DMS114 treated with DMSO at 0.1 percent for 48 hours (cell line): Measurements from ENCODE around the gene LMNTD1.

ENCODE experiments used
- DNase-seq: peaks from one replicate; lab custom pipeline; 2025; ENCODE audit not compliant: unreplicated experiment; lab: John Stamatoyannopoulos, UW

The LMNTD1 gene

DNA sequence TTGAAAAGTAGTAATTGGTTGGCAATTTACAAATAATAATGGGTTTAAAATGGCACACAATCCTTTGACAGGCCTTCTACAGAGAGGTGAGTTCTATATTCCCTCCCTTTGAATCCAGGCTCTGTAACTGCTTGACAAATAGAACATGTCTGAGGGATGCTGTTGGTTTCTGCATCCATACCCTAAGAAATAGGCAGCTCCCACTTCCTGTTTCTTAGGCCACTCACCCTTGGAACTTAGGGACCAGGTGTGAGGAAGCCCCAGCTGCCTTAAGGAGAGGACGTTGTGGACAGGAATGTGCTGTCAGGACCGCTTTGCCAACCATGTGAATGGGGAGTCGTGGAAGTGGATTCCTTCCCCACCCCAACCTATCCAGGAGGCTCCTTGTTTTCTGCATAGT, 59.4 kb downstream of the LMNTD1 start:
- DNase-seq: no peak

DNA sequence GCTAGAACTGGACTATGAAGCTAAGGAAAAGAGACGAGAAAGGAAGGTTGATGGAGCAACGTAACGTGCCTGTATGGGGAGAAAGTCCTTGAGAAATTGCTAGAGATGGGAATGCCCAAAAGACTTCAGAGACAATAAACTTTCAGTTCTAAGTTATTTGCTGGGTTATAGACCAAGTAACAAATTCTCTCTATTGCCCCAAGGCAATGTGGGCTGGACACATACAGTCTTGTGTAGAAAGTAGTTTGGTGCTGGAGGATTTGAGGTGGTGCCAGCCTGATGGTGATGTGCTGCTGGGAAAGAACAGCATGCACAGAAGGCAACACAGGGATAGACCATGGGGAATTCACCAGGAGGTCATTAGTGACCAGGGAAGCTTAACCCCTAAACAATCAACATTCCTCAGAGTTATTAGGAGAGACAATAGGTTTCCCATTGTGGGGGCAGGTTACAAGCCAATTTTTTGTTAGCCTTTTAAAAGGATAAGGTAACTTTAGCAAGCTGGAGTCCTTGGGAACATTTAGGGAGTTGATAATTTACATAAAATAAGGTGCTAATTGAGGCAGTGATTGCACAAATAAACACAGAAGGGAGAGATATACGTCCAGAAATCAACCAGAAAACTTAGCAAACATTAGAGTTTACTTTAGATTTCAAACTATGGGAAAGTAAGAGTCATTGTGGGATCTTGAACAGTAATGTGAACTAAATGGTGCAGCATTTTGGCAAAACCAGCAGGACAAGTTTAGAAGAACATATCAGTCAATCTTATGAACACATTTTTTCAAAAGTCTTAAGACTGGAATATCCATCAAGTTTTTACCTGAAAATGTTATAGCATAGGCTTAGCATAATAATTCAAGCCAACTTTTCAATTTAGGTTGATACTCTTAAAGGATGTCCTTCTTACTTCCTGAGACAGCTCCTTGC, 61.4 kb downstream of the LMNTD1 start:
- DNase-seq: no peak

DNA sequence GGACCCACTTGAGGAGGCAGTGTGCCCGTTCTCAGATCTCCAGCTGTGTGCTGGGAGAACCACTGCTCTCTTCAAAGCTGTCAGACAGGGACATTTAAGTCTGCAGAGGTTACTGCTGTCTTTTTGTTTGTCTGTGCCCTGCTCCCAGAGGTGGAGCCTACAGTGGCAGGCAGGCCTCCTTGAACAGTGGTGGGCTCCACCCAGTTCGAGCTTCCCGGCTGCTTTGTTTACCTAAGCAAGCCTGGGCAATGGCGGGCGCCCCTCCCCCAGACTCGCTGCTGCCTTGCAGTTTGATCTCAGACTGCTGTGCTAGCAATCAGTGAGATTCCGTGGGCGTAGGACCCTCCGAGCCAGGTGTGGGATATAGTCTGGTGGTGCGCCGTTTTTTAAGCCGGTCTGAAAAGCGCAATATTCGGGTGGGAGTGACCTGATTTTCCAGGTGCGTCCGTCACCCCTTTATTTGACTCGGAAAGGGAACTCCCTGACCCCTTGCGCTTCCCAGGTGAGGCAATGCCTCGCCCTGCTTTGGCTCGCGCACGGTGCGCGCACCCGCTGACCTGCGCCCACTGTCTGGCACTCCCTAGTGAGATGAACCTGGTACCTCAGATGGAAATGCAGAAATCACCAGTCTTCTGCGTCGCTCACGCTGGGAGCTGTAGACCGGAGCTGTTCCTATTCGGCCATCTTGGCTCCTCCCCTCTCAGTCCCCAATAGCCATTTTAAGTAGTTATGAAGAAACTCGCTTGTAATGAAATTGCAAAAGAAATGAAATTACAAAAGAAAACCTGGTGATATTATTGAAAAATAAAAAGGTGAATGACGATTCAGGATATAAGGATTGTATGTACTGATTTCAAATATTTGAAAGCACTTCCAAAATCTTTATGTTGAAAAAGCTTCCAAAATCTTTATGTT, 63.9 kb downstream of the LMNTD1 start:
- peak; percentile 46 for DNase-seq

DNA sequence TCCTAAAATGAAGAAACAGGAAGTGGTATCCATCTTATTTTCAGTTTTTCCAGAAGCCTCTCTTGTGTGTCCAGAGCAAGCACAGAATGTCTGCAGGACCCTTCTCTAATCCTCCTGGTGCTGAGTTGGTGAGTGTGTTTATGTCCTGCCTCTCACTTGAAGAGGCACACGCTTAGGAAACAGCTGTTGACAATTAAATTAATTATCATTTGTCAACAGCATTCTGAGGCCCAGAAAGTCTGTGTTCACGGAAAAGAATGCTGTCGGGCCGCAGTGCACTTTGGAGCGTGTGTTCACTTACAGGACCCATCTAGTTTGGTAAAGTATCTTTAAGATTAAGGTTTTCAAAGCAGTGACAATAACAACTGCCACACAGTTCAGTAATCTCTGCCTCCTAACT, 70.5 kb downstream of the LMNTD1 start:
- no peak for DNase-seq

DNA sequence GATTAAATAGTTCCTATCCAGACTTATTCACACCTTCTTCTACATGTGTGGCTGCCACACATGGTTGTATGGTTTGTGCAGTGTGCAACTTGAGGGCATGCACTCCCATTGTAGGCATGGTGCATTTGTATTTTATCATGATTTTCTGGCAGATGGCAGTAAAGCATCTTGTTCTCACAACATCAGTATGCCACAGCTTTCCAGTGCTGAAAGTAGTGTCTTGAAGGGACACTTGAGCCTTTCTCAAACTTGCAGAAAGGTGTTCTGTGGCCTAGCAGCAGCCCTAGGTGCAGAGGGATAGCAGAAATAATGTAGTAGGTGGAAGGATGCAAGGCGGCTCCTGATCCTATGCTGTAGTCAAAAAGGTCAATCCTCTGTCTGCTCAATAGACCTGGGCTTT, 72.9 kb downstream of the LMNTD1 start:
- no peak for DNase-seq

DNA sequence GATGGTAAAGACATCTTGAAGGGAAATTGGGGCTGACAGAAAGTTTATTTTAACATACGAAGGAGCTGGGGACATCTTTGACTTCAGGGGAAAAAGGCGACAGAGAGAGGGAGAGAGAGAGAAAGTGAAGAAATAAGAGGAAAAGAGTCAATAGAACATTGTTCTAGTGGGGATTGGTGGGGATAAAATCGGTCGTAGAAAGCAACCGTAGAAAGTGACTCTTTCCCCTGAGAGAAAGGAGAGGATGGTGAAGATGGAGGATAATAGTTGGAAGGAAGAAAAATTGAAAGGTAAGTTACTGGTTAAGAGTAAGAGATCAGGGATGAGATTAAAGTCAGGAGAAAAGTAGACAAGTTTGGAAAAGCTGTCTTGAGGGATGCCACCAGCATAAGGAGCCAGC, 75.9 kb downstream of the LMNTD1 start:
- DNase-seq: no peak

DNA sequence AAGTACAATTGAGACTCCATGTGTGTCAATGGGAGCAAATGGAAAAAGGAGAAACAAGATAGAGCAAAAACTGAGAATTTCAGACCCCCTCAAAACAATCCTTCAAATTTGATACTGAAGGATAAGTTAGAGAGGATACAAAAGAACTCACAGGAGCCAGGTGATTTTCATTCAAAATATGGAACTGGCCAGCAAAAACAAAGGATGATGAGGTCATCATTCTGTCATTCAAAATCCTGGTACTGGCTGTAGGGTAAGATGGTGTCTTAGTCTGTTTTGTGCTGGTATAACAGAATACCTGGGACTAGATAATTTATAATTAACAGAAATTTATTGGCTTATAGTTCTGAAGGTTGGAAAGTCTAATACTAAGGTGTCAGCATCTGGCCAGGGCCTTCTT, 80.6 kb downstream of the LMNTD1 start:
- no peak for DNase-seq

DNA sequence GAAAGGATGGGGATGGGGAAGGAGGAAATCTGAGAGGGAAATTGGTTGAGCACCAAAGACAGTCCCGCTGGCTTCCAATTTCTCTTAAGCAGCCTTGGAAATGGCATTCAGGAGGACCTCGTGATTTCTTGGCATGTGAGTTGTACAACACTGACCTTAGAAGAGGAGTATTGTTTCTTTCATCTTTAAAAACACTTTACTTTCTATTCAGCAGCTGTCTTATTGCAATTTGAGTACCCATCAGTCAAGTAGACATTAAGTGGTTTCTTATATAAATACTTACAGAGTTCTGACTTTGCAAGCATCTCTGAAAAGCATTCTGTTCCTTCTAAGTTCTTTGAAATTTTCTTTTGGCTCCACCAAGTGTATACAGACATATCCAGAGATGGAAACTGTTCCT, 83.2 kb downstream of the LMNTD1 start:
- no peak for DNase-seq

DNA sequence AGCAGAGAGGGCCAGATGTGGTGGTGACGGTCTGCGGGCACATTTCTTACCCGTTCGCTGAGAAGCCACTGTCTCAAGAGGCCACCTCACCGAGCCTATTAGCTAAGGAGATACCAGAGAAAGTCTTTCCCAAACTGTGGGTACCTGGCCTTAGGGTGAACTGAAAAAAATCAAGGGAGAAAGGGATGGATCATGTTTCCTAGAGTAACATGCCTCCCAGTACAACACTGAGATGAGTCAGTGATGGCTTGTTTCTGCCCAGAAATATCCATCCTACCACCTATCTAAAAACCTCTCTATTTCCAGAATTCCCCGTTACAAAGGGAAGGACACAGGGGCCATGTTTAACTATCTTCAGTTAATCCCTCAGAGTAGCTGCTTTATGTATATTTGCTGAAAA, 83.7 kb downstream of the LMNTD1 start:
- DNase-seq: no peak

DNA sequence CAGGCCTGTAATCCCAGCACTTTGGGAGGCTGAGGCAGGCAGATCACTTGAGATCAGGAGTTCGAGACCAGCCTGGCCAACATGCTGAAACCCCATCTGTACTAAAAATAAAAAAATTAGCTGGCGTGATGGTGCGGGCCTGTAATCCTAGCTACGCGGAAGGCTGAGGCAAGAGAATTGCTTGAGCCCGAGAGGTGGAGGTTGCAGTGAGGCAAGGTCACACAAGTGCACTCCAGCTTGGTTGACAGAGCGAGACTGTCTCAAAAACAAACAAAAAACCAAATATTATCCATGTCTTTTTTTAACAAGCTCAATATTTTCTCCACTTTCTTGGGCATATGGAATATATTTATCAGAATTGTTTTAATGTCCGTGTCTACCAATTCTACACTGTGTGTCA, 89.6 kb downstream of the LMNTD1 start:
- no peak for DNase-seq

DNA sequence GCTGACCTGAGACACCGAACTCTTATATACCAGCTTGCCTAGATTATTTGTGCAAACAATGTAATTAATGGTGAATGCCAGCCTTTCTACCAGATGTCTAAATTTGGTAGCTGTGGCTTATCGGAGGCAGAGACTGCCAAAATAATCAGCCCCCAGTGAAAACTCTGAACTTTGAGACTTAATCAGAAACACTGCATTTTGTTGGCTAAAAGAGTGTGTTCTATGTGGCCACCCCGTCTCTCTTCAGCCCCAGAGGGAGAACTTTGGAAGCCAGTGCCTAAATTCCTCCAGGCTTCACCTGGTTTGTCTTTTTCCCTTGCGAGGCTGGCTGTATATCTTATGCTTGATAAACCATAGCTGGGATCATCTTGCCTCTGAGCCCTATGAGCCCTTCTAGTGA, 90.1 kb downstream of the LMNTD1 start:
- no peak for DNase-seq

DNA sequence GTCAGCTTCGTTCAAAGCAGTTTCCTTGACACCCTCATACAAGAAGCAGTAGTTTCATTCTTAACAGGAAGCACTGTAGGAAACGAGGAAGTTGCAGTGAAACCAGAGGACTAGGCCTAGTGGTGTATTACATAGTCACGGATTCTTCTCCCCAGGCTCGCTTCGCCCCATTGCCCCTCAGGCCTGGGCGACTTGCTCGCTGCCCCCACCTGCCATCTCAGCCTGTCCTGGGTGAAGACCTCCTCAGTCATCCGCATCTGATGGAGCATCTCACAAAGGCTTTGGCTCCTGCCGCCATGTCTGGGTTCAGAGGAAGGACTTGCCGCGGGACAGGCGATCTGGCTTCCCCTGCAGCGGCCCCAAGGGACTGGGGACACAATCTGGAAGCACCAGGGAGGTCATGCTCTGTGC, 93.5 kb downstream of the LMNTD1 start:
- no peak for DNase-seq

DNA sequence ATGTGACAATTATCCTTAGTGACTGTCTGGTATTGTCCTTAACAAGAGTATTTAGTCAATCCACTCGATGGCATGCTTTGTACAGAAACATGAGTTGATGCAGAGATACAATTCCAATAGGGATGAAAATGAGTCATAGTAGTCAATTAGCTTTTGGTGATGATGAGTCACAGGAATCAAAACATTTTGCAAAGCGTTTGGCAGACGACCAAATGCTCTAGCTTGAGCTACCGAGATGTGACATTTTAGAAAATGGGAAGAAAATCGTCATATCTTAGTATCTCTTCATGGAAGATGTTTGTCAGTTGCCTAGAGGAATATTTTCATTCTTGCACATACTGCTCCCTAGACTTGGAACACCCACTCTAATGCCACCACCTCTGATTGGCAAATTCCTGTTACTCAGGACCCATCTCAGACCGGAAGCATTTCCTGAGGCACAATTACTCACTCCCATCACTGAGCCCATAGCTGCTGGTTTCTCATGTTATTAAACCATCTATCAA, 95.0 kb downstream of the LMNTD1 start:
- DNase-seq: no peak

DNA sequence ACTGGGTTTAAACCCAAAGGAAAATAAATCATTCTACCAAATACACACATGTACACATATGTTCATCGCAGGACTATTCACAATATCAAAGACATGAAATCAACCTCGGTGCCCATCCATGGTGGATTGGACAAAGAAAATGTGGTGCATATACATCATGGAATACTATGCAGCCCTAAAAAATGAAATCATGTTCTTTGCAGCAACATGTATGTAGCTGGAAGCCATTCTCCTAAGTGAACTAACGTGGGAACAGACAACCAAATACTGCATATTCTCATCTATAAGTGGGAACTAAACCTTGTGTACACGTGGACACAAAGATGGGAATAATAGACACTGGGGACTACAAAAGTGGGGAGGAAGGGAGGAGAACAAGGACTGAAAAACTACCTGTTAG, 96.6 kb downstream of the LMNTD1 start:
- DNase-seq: no peak

DNA sequence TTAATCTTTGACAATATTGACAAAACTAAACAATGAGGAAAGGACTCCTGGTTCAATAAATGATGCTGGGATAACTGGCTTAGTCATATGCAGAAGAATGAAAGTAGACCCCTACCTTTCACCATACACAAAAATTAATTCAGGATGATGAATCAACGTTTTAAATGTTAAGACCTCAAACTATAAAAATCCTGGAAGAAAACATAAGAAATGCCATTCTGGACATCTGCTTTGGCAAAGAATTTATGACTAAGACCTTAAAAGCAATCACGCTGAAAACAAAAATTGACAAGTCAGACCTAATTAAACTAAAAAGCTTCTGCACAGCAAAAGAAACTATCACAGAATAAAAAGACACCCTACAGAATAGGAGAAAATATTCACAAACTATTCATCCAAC, 97.4 kb downstream of the LMNTD1 start:
- no peak for DNase-seq

DNA sequence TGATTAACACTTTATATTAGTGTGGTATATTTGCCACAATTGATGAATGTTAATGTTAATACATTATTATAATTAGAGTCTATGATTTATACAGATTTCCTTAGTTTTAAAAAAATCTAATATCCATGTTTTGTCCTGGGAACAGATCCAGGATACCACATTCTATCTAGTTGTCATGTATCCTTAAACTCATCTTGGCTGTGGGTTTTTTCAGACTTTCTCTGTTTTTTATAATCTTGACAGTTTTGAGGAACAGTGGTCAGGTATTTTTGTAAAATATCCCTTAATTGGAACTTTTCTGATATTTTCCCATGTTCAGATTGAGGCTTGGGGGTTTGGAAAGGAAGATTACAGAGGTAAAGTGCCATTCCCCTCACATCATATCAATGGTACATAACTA, 104.1 kb downstream of the LMNTD1 start:
- DNase-seq: no peak

DNA sequence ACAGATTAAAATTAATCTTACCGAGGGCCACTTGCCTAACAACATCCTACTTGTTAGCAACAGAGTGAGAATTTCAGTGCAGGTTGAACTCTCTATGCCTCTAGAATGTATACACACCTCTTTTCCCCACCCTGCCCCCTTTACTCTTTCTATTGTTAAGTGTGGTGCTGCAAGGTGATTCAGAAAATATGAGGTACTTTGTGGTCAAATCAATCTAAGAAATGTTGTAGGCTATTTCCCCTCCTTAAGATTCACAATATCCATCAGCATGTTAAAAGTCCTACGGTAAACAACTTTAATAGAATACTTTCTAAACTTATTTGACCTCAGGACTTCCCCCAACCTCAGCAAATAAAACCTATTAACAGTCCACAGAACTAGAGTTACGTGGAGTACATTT, 106.0 kb downstream of the LMNTD1 start:
- no peak for DNase-seq

DNA sequence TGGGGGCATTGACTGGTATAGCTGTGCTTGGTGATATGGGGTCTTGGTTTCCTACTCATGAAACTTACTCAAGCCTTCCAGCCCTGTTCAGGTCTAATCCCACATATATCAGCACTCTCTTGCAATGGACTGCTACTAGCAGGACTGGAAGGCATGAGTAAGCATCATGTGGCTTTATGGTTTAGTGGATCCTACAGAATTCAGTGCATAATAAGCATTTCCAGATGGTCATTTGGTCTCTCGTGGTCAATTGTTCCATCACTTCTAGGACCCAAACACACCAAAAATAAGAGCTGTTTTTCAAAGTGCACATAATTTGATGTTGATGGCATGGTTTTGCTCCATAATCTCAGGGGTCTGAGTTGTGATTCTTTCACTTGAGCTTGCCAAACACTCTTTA, 114.4 kb downstream of the LMNTD1 start:
- DNase-seq: no peak

DNA sequence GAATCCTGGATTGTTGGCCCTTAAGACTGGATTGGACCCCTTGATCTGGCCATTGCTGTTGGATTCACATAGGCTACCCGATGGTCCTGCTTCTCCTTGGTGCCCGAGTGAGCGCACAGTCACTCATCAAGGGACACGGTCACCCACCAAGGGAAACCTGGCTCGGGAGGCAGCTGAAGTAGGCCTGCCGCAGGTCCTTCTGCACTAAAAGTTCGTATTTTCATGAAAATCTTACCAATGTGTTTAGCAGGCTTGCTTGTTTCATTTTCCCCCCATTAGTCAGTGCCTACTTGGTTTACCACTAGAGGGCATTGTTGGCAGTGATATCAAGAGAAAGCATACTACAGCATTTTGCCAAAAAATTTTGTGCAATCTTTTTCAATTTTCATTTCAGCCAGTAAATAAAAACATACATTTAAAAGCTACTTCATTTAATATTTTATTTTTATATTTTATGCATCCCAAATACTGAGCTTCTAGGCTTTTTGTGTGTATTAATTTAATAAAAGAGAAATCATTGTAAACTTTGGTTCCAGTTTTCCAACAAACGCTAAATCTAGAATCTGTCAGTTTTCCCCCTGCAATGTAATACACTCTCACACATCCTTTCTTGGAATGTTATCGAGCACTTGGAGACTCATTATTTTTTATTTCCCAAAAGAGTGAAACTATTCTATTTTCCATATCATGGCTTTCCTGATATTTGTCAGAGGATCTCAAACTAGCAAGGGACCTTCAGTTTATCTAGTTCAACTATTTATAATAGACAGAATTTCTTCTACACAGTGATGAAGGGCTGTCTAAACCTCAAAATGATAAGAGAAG, 116.7 kb downstream of the LMNTD1 start:
- peak; percentile 68 for DNase-seq

DNA sequence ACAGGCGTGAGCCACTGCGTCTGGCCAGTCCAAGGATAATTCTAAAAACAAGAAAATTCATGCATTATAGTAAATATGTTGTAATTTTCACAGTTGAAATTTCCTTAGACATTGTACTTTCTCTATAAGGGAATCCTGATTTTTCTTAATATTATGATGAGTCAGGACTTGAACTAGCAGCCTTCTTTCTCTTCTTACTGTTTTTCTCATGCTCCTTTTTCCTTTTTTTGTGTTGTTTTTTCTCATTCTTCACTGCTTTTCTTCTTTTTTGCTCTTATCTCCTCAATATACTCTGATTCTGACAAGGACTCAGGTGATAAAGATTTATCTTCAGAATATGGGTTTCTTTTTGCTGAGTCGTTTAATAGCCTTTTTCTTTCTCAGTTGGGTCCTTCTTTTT, 117.7 kb downstream of the LMNTD1 start:
- DNase-seq: no peak

DNA sequence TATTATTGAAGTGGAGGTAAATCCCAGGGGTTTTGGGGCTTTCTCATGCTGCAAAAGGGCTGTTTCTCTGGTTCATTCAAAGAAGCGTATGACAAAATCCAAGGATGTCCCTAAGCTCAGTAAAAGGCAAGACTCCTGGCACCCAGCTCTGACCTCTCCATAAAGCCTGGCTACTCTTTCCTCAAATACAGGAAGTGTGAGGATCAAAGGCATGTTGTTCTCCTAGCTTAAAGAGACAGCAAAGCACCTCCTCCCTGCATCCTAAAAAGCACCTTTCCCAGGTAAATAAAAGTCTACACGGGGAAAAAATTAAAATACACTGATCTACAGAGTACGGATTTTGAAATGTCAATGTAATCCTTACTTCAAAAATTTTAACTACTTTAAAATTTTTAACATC, 118.6 kb downstream of the LMNTD1 start:
- no peak for DNase-seq
